Body of pancreas (tissue), 4 donors: ENCODE results near the gene NCL.

Experiments used
- CTCF ChIP-seq, 7 experiments: fragments of 450-650 bp in 4 of 7; fragments of 200-600 bp in 3 of 7; sonication (generic) in 3 of 7; IDR thresholded peaks; one replicate each; pipeline ENCODE4 v1.5.1; 2016 to 2019; ENCODE audit warnings: antibody characterized with exemption in 7 of 7
- POLR2A ChIP-seq, 3 donors: fragments of 450-650 bp; IDR thresholded peaks; one replicate each; pipeline ENCODE4 v1.6.1; 2016; ENCODE audit warnings: antibody characterized with exemption in 3 of 3, mild to moderate bottlenecking in 2 of 3

- TF ChIP-seq CTCF (IDR thresholded peaks at IDR 0.05) (no peak), POLR2A (IDR thresholded peaks at IDR 0.05) (no peak)
Observed at GRCh38 chr2:231429152-231429551, 35.1 kb downstream of the NCL start.
